Measurements from ENCODE around the gene JCHAIN.

The JCHAIN gene

GRCh38 chr4:70608324-70608723 is 58.0 kb downstream of the JCHAIN start:
- no peak overlapping the region for H3K27ac ChIP-seq (ENCODE audit: poor library complexity, severe bottlenecking)
- ATAC-seq (ENCODE audit: low read depth): no peak
- TF ChIP-seq CTCF (IDR thresholded peaks at IDR 0.05; ENCODE audit: poor library complexity, severe bottlenecking): no peak
- no peaks in the 10 kb centered on the region for H3K4me1 ChIP-seq (ENCODE audit: insufficient read depth, poor library complexity, severe bottlenecking)
- no peaks in the 10 kb centered on the region for H3K36me3 ChIP-seq (ENCODE audit: low read depth)
- no peaks in the 10 kb centered on the region for H3K27me3 ChIP-seq (ENCODE audit: insufficient read depth, poor library complexity, severe bottlenecking)
- no peak for DNase-seq (ENCODE audit: low spot score)
- no peak overlapping the region for H3K4me3 ChIP-seq (ENCODE audit: severe bottlenecking)
- H3K9me3 ChIP-seq (ENCODE audit: severe bottlenecking): no peaks in the 10 kb centered on the region

DNA sequence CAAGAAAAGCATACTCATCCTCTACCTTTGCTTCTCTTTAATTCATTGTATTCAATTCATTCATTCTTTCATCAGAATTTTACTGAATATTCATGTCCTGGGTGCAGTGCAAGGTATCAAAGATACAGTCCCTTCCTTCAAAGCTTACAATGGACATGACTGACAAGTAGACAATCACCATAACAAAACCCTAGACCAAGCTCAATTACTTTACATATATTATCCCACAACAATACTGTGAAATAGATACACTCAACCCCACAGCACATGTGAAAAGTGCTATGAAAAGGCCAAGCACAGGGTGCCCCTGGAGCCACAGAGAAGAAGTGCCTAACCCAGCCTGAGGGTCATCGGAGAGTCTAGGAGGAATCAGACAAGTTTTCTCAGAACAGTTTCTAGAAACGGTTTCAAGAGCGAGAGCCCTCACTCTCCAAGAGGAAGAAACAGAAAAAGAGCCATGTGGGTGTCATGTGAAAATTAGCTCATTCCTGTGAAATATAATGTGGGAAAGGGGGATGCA is 58.9 kb downstream of the JCHAIN start:
- no peaks in the 10 kb centered on the region for H3K36me3 ChIP-seq (ENCODE audit: low read depth)
- no peak overlapping the region for H3K27ac ChIP-seq (ENCODE audit: poor library complexity, severe bottlenecking)
- H3K27me3 ChIP-seq (ENCODE audit: insufficient read depth, poor library complexity, severe bottlenecking): no peaks in the 10 kb centered on the region
- no peak overlapping the region for H3K4me3 ChIP-seq (ENCODE audit: severe bottlenecking)
- no peak for TF ChIP-seq CTCF (IDR thresholded peaks at IDR 0.05; ENCODE audit: poor library complexity, severe bottlenecking)
- H3K4me1 ChIP-seq (ENCODE audit: insufficient read depth, poor library complexity, severe bottlenecking): no peaks in the 10 kb centered on the region
- ATAC-seq (ENCODE audit: low read depth) (no peak), DNase-seq (ENCODE audit: low spot score) (no peak)
- no peaks in the 10 kb centered on the region for H3K9me3 ChIP-seq (ENCODE audit: severe bottlenecking)

DNA sequence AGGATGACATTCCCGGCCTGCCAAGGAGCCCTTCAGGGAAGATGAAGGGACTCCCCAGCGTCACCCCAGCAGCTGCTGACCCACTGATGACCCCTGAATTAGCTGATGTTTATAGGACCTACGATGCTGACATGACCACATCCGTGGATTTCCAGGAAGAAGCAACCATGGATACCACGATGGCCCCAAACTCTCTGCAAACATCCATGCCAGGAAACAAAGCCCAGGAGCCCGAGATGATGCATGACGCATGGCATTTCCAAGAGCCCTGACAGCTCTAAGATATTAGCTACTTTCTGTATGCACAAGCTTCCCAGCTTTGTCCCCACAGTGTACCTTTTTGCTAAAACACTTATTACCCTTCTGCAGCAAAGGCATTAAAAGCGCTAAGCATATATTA is 59.8 kb downstream of the JCHAIN start:
- H3K27ac ChIP-seq (ENCODE audit: poor library complexity, severe bottlenecking): no peak overlapping the region
- no peak for TF ChIP-seq CTCF (IDR thresholded peaks at IDR 0.05; ENCODE audit: poor library complexity, severe bottlenecking)
- no peaks in the 10 kb centered on the region for H3K4me1 ChIP-seq (ENCODE audit: insufficient read depth, poor library complexity, severe bottlenecking)
- no peak overlapping the region for H3K4me3 ChIP-seq (ENCODE audit: severe bottlenecking)
- H3K36me3 ChIP-seq (ENCODE audit: low read depth): no peaks in the 10 kb centered on the region
- H3K27me3 ChIP-seq (ENCODE audit: insufficient read depth, poor library complexity, severe bottlenecking): no peaks in the 10 kb centered on the region
- H3K9me3 ChIP-seq (ENCODE audit: severe bottlenecking): no peaks in the 10 kb centered on the region
- ATAC-seq (ENCODE audit: low read depth) (no peak), DNase-seq (ENCODE audit: low spot score) (no peak)

All from RWPE2 (cell line).